Activated CD4-positive, alpha-beta T cell treated with anti-CD3 and anti-CD28 coated beads for 36 hours (primary cell): ENCODE measurements around the gene ZNF619. TPM values are rescaled to one million over a fixed set of nuclear protein-coding genes. Genes with fewer than 3 reads are reported as not detected.
A peak's percentile ranks its signal among the peaks of the same experiment; 100 is the strongest.

ENCODE experiments used
- ATAC-seq: fragments of 200-7000 bp; cut with Tn5 transposase; one replicate; pipeline ENCODE4 v1.10.0; 2021; ENCODE audit warnings: mild to moderate bottlenecking, moderate library complexity
- CTCF ChIA-PET: fragments of 350-600 bp; sonication (Branson Sonifier 250); formaldehyde crosslinking; loops from one replicate; lab custom pipeline; 2021; ENCODE audit warnings: antibody characterized with exemption; lab: Charles Lee
- POLR2A ChIA-PET: fragments of 350-600 bp; sonication (Branson Sonifier 250); formaldehyde crosslinking; loops from one replicate; lab custom pipeline; 2021; ENCODE audit warnings: antibody characterized with exemption, inconsistent platforms; lab: Charles Lee
- DNase-seq: peaks from one replicate; pipeline ENCODE4 v3.0.0-alpha.2; 2020
- H3K27ac Mint-ChIP-seq: one replicate; pipeline ENCODE4 v1.8.0; 2021; ENCODE audit warnings: mixed read lengths
- H3K27me3 Mint-ChIP-seq: one replicate; pipeline ENCODE4 v1.8.0; 2021; ENCODE audit warnings: mixed read lengths
- H3K36me3 Mint-ChIP-seq: one replicate; pipeline ENCODE4 v1.8.0; 2021; ENCODE audit warnings: low read depth, mixed read lengths
- H3K4me1 Mint-ChIP-seq: one replicate; pipeline ENCODE4 v1.8.0; 2021; ENCODE audit warnings: mixed read lengths
- H3K4me3 Mint-ChIP-seq: one replicate; pipeline ENCODE4 v1.8.0; 2021; ENCODE audit warnings: mild to moderate bottlenecking, moderate library complexity, mixed read lengths
- H3K9me3 Mint-ChIP-seq: one replicate; pipeline ENCODE4 v1.8.0; 2021; ENCODE audit warnings: low read depth, mixed read lengths
- intact Hi-C, 2 experiments: fragments of 100-400 bp; cut with DNase I in 1 of 2; cut with micrococcal nuclease in 1 of 2; formaldehyde crosslinking; loops; one replicate each; pipeline versions ENCODE4 v1.14.2 to v1.15.1; 2022 to 2024; cut with DNase I, micrococcal nuclease
- total RNA-seq, 2 experiments: library from RNA; stranded (reverse); gene quantifications; one replicate each; pipeline ENCODE4 v1.2.3, GENCODE V29; 2021

Gene ZNF619
- total RNA-seq = 1 to 10 TPM; 5.6 to 7.0 TPM

- H3K36me3 Mint-ChIP-seq = peaks cover 7% of the 10 kb centered on the region
- POLR2A ChIA-PET = interaction anchor here (0.9 to 1.1 kb wide), 2 partner anchors 11 to 49 kb away, joined by 3 to 4 read pairs; no protein-coding TSS in a partner anchor
- ATAC-seq (peak; percentile 79), DNase-seq (peak; percentile 64)
- no peaks in the 10 kb centered on the region for H3K9me3 Mint-ChIP-seq
- H3K27ac Mint-ChIP-seq = peak within 1 kb of the TSS; percentile 83
- intact Hi-C loops = loop anchor here (1.0 to 5.0 kb wide), 5 partner anchors 19 to 48 kb away; partner anchors contain the start of genes ZNF621 (in 2 of the 2) and RPL14 (in 1 of the 2)
- peaks cover 15% of the 10 kb centered on the region for H3K4me1 Mint-ChIP-seq
- peak within 1 kb of the TSS; percentile 80 for H3K4me3 Mint-ChIP-seq
- no peaks in the 10 kb centered on the region for H3K27me3 Mint-ChIP-seq
- CTCF ChIA-PET = interaction anchor here (0.7 to 1.6 kb wide), 2 partner anchors 24 to 29 kb away, joined by 3 to 4 read pairs; partner anchors contain the start of gene ZNF620
These were observed at the start of gene ZNF619 for GRCh38 chr3:40476478-40477470. TSS of gene ZNF619 (plus strand) at chr3:40477122. CDS start at chr3:40477980, 858 bp downstream.

GRCh38 chr3:40432793-40433192, 44.1 kb upstream of the ZNF619 start:
- Mint-ChIP-seq H3K9me3 (no peaks in the 10 kb centered on the region), H3K27me3 (no peaks in the 10 kb centered on the region), H3K4me1 (no peaks in the 10 kb centered on the region), H3K4me3 (no peak overlapping the region), H3K36me3 (no peaks in the 10 kb centered on the region), H3K27ac (no peak overlapping the region)
- DNase-seq = no peak
- POLR2A ChIA-PET = no interaction called here
- CTCF ChIA-PET = no interaction called here
- intact Hi-C loops = no loop called here
- no peak for ATAC-seq

- POLR2A ChIA-PET = no interaction called here
- Mint-ChIP-seq H3K36me3 (no peaks in the 10 kb centered on the region), H3K27ac (no peak overlapping the region), H3K9me3 (no peaks in the 10 kb centered on the region), H3K4me3 (no peak overlapping the region), H3K4me1 (no peaks in the 10 kb centered on the region), H3K27me3 (no peaks in the 10 kb centered on the region)
- DNase-seq = no peak
- CTCF ChIA-PET = no interaction called here
- intact Hi-C loops = no loop called here
- ATAC-seq = no peak
These were observed 39.0 kb upstream of the ZNF619 start for GRCh38 chr3:40437889-40438288.

GRCh38 chr3:40445062-40445461, 31.9 kb upstream of the ZNF619 start:
- no peaks in the 10 kb centered on the region for H3K27me3 Mint-ChIP-seq
- H3K36me3 Mint-ChIP-seq = peaks cover 9% of the 10 kb centered on the region
- H3K4me3 Mint-ChIP-seq = no peak overlapping the region
- no peak for ATAC-seq
- no peaks in the 10 kb centered on the region for H3K9me3 Mint-ChIP-seq
- DNase-seq = no peak
- H3K27ac Mint-ChIP-seq = no peak overlapping the region
- ChIA-PET CTCF (no interaction called here), POLR2A (no interaction called here)
- intact Hi-C loops = no loop called here
- H3K4me1 Mint-ChIP-seq = no peaks in the 10 kb centered on the region

- ChIA-PET POLR2A (no interaction called here), CTCF (no interaction called here)
- Mint-ChIP-seq H3K9me3 (no peaks in the 10 kb centered on the region), H3K36me3 (peaks cover 9% of the 10 kb centered on the region), H3K4me1 (no peaks in the 10 kb centered on the region), H3K27ac (no peak overlapping the region), H3K4me3 (no peak overlapping the region), H3K27me3 (no peaks in the 10 kb centered on the region)
- DNase-seq = no peak
- intact Hi-C loops = no loop called here
- ATAC-seq = no peak
These were observed 31.0 kb upstream of the ZNF619 start for GRCh38 chr3:40445880-40446279.

- ChIA-PET POLR2A (no interaction called here), CTCF (no interaction called here)
- ATAC-seq = no peak
- Mint-ChIP-seq H3K9me3 (no peaks in the 10 kb centered on the region), H3K27me3 (no peaks in the 10 kb centered on the region), H3K27ac (no peak overlapping the region), H3K4me1 (peaks cover 22% of the 10 kb centered on the region), H3K36me3 (peaks cover 9% of the 10 kb centered on the region), H3K4me3 (no peak overlapping the region)
- intact Hi-C loops = loop anchor here (5.0 to 10.0 kb wide), 4 partner anchors 123 to 1398 kb away; partner anchors contain the start of genes SCN11A (in 1 of the 2) and WDR48 (in 1 of the 2)
- DNase-seq = no peak
These were observed 26.5 kb upstream of the ZNF619 start for GRCh38 chr3:40450438-40450837.

GRCh38 chr3:40451551-40451950, 25.4 kb upstream of the ZNF619 start:
- Mint-ChIP-seq H3K4me1 (peaks cover 28% of the 10 kb centered on the region), H3K36me3 (peaks cover 2% of the 10 kb centered on the region), H3K9me3 (no peaks in the 10 kb centered on the region), H3K4me3 (peak overlapping the region; percentile 96), H3K27me3 (no peaks in the 10 kb centered on the region), H3K27ac (no peak overlapping the region)
- POLR2A ChIA-PET = no interaction called here
- intact Hi-C loops = loop anchor here (5.0 to 10.0 kb wide), 4 partner anchors 124 to 1399 kb away; partner anchors contain the start of genes SCN11A (in 1 of the 2) and WDR48 (in 1 of the 2)
- no peak for DNase-seq
- CTCF ChIA-PET = interaction anchor here (0.8 to 1.2 kb wide), 2 partner anchors 38 to 123 kb away, joined by 3 read pairs; no protein-coding TSS in a partner anchor
- ATAC-seq = no peak

GRCh38 chr3:40452057-40452456, 24.9 kb upstream of the ZNF619 start:
- no peak for ATAC-seq
- no peaks in the 10 kb centered on the region for H3K9me3 Mint-ChIP-seq
- POLR2A ChIA-PET = no interaction called here
- peaks cover 2% of the 10 kb centered on the region for H3K36me3 Mint-ChIP-seq
- H3K27me3 Mint-ChIP-seq = no peaks in the 10 kb centered on the region
- no peak for DNase-seq
- peak overlapping the region; percentile 96 for H3K27ac Mint-ChIP-seq
- peaks cover 29% of the 10 kb centered on the region for H3K4me1 Mint-ChIP-seq
- CTCF ChIA-PET = interaction anchor here (0.8 kb wide), 1 partner anchor 39 kb away, joined by 3 read pairs; no protein-coding TSS in a partner anchor
- peak overlapping the region; percentile 96 for H3K4me3 Mint-ChIP-seq
- intact Hi-C loops = loop anchor here (2.0 to 10.0 kb wide), 6 partner anchors 25 to 1511 kb away; partner anchors contain the start of genes SCN11A (in 1 of the 2), ULK4 (in 1 of the 2), WDR48 (in 1 of the 2) and ZNF619 (in 1 of the 2)

GRCh38 chr3:40452562-40452875, 24.4 kb upstream of the ZNF619 start:
- Mint-ChIP-seq H3K4me1 (peaks cover 30% of the 10 kb centered on the region), H3K4me3 (peak overlapping the region; percentile 96), H3K9me3 (no peaks in the 10 kb centered on the region), H3K27ac (peak overlapping the region; percentile 96), H3K27me3 (no peaks in the 10 kb centered on the region), H3K36me3 (peaks cover 3% of the 10 kb centered on the region)
- intact Hi-C loops = loop anchor here (2.0 to 10.0 kb wide), 6 partner anchors 24 to 1510 kb away; partner anchors contain the start of genes SCN11A (in 1 of the 2), ULK4 (in 1 of the 2), WDR48 (in 1 of the 2) and ZNF619 (in 1 of the 2)
- ATAC-seq (no peak), DNase-seq (no peak)
- CTCF ChIA-PET = interaction anchor here (0.6 to 1.6 kb wide), 2 partner anchors 25 to 124 kb away, joined by 3 to 6 read pairs; partner anchors contain the start of gene ZNF619
- POLR2A ChIA-PET = no interaction called here

GRCh38 chr3:40452876-40453730, 23.8 kb upstream of the ZNF619 start:
- POLR2A ChIA-PET = interaction anchor here (0.6 kb wide), 1 partner anchor 30 kb away, joined by 3 read pairs; no protein-coding TSS in a partner anchor
- H3K36me3 Mint-ChIP-seq = peaks cover 6% of the 10 kb centered on the region
- H3K27me3 Mint-ChIP-seq = no peaks in the 10 kb centered on the region
- DNase-seq (peak; percentile 98), ATAC-seq (peak; percentile 94)
- peaks cover 30% of the 10 kb centered on the region for H3K4me1 Mint-ChIP-seq
- H3K9me3 Mint-ChIP-seq = no peaks in the 10 kb centered on the region
- peak overlapping the region; percentile 96 for H3K4me3 Mint-ChIP-seq
- peak overlapping the region; percentile 96 for H3K27ac Mint-ChIP-seq
- intact Hi-C loops = loop anchor here (1.0 to 10.0 kb wide), 11 partner anchors 24 to 1510 kb away; partner anchors contain the start of genes EIF1B (in 2 of the 2), ULK4 (in 2 of the 2), CTNNB1 (in 1 of the 2) and SCN11A (in 1 of the 2)
- CTCF ChIA-PET = interaction anchor here (0.6 to 1.6 kb wide), 4 partner anchors 24 to 125 kb away, joined by 3 to 6 read pairs (median 4); partner anchors contain the start of genes ZNF619 and ZNF620
